CD4-positive, alpha-beta T cell treated with Interferon gamma for 1 hour (primary cell): ENCODE results near the gene DNM3.
A peak's percentile ranks its signal among the peaks of the same experiment; 100 is the strongest.

ENCODE experiments used
- DNase-seq: peaks from one replicate; pipeline ENCODE4 v3.0.0-alpha.2; 2020

DNM3 gene

GRCh38 chr1:172382990-172383389 is 541.7 kb downstream of the DNM3 start:
- no peak for DNase-seq

- no peak for DNase-seq
Measured at GRCh38 chr1:172383536-172383935, 542.2 kb downstream of the DNM3 start.

GRCh38 chr1:172384656-172385055 is 543.4 kb downstream of the DNM3 start:
- DNase-seq, result no peak

GRCh38 chr1:172386046-172386445 is 544.7 kb downstream of the DNM3 start:
- DNase-seq, result no peak

GRCh38 chr1:172388490-172388889 is 547.2 kb downstream of the DNM3 start:
- no peak for DNase-seq

- DNase-seq, result no peak
Measured at GRCh38 chr1:172390301-172390682, 549.0 kb downstream of the DNM3 start.

- peak; percentile 48 for DNase-seq
Measured at GRCh38 chr1:172390683-172391551, 549.6 kb downstream of the DNM3 start.

- DNase-seq, result no peak
Measured at GRCh38 chr1:172391976-172392375, 550.7 kb downstream of the DNM3 start.

- peak; percentile 11 for DNase-seq
Measured at GRCh38 chr1:172393354-172393753, 552.1 kb downstream of the DNM3 start.

GRCh38 chr1:172394141-172394751 is 552.9 kb downstream of the DNM3 start:
- DNase-seq, result peak; percentile 70

- DNase-seq, result no peak
Measured at GRCh38 chr1:172394811-172395210, 553.5 kb downstream of the DNM3 start.

GRCh38 chr1:172395576-172395975 is 554.3 kb downstream of the DNM3 start:
- DNase-seq, result no peak

GRCh38 chr1:172397221-172397620 is 555.9 kb downstream of the DNM3 start:
- no peak for DNase-seq

- DNase-seq, result no peak
Measured at GRCh38 chr1:172397633-172398032, 556.3 kb downstream of the DNM3 start.

GRCh38 chr1:172398193-172398592 is 556.9 kb downstream of the DNM3 start:
- DNase-seq, result no peak

- peak; percentile 2 for DNase-seq
Measured at GRCh38 chr1:172398970-172399755, 557.9 kb downstream of the DNM3 start.

GRCh38 chr1:172399756-172400721 is 558.7 kb downstream of the DNM3 start:
- DNase-seq, result no peak

- DNase-seq, result no peak
Measured at GRCh38 chr1:172400722-172401105, 559.4 kb downstream of the DNM3 start.

GRCh38 chr1:172401477-172401876 is 560.2 kb downstream of the DNM3 start:
- no peak for DNase-seq

- no peak for DNase-seq
Measured at GRCh38 chr1:172401892-172402291, 560.6 kb downstream of the DNM3 start.

GRCh38 chr1:172402878-172403569 is 561.7 kb downstream of the DNM3 start:
- no peak for DNase-seq

- DNase-seq, result no peak
Measured at GRCh38 chr1:172404121-172404520, 562.8 kb downstream of the DNM3 start.
